Measurements from ENCODE around the gene RNF121. TPM values are rescaled to one million over a fixed set of nuclear protein-coding genes. Genes with fewer than 3 reads are reported as not detected.

Gene RNF121
- total and polyA plus RNA-seq, 2 of the 13 experiments (the other 11 are each of a cell fraction or from before 2014, with no cell fraction given): 28.6 to 44.3 TPM

DNA sequence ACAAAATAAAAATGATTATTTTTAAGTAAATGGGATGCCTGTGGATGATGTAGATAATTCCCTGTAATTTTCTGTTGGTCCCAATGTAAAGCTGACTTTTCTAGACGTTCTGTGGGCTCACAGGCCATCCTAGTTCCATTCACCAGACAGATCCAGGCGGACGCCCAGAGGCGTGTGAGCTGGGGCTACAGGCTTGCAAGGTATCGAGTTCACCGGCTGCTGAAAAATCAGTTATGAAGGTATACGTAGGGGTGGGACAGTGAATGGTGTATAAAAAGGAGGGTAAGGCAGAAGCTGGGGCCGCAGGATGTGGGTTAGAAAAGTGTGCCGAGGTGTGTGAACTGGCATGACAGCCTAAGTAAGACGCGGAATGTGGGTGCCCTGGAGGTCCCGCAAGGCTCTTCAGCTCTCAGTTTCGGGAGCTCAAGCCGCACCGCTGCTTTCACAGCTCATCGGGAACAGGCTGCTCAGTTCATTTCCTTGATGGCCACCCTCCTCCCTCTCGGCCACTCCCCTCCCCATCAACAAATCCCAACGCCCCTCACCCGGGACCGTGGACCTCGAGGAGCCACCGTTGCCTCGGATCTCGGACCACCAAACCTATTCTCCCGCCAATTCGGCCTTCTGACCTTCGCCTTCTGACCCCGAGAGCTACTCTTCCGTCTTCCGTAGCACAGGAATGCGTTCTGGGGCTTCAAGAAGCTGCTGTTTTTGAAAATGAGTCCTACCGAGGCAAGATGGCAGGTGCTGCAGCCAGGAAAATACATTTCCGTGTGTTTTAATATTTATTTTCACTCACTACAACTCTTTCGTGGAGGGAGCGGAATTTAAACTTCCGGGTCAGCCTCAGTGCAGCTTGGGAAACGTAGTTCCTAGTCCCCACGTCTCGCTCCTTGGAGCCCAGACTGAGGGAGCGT is 768 bp upstream of the RNF121 start, which contains the start of gene XNDC1N (continued):
- TF ChIP-seq, protein P1, sequence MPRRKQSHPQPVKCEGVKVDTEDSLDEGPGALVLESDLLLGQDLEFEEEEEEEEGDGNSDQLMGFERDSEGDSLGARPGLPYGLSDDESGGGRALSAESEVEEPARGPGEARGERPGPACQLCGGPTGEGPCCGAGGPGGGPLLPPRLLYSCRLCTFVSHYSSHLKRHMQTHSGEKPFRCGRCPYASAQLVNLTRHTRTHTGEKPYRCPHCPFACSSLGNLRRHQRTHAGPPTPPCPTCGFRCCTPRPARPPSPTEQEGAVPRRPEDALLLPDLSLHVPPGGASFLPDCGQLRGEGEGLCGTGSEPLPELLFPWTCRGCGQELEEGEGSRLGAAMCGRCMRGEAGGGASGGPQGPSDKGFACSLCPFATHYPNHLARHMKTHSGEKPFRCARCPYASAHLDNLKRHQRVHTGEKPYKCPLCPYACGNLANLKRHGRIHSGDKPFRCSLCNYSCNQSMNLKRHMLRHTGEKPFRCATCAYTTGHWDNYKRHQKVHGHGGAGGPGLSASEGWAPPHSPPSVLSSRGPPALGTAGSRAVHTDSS (CRISPR knock-in tag; conservative IDR thresholded peaks at IDR 0.05): no peak
- TF ChIP-seq, protein P2, sequence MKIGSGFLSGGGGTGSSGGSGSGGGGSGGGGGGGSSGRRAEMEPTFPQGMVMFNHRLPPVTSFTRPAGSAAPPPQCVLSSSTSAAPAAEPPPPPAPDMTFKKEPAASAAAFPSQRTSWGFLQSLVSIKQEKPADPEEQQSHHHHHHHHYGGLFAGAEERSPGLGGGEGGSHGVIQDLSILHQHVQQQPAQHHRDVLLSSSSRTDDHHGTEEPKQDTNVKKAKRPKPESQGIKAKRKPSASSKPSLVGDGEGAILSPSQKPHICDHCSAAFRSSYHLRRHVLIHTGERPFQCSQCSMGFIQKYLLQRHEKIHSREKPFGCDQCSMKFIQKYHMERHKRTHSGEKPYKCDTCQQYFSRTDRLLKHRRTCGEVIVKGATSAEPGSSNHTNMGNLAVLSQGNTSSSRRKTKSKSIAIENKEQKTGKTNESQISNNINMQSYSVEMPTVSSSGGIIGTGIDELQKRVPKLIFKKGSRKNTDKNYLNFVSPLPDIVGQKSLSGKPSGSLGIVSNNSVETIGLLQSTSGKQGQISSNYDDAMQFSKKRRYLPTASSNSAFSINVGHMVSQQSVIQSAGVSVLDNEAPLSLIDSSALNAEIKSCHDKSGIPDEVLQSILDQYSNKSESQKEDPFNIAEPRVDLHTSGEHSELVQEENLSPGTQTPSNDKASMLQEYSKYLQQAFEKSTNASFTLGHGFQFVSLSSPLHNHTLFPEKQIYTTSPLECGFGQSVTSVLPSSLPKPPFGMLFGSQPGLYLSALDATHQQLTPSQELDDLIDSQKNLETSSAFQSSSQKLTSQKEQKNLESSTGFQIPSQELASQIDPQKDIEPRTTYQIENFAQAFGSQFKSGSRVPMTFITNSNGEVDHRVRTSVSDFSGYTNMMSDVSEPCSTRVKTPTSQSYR (CRISPR knock-in tag; IDR thresholded peaks at IDR 0.05; ENCODE audit: borderline replicate concordance): no peak
- no peak for TF ChIP-seq RELA (CRISPR knock-in tag; IDR thresholded peaks at IDR 0.05)
- no peak for TF ChIP-seq FOXM1 (CRISPR knock-in tag; IDR thresholded peaks at IDR 0.05)
- TF ChIP-seq, protein P3, sequence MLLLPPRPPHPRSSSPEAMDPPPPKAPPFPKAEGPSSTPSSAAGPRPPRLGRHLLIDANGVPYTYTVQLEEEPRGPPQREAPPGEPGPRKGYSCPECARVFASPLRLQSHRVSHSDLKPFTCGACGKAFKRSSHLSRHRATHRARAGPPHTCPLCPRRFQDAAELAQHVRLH (CRISPR knock-in tag; IDR thresholded peaks at IDR 0.05; ENCODE audit: borderline replicate concordance, low read depth): no peak
- TF ChIP-seq MZF1 (CRISPR knock-in tag; IDR thresholded peaks at IDR 0.05; ENCODE audit: borderline replicate concordance): no peak
- TF ChIP-seq, protein P4, sequence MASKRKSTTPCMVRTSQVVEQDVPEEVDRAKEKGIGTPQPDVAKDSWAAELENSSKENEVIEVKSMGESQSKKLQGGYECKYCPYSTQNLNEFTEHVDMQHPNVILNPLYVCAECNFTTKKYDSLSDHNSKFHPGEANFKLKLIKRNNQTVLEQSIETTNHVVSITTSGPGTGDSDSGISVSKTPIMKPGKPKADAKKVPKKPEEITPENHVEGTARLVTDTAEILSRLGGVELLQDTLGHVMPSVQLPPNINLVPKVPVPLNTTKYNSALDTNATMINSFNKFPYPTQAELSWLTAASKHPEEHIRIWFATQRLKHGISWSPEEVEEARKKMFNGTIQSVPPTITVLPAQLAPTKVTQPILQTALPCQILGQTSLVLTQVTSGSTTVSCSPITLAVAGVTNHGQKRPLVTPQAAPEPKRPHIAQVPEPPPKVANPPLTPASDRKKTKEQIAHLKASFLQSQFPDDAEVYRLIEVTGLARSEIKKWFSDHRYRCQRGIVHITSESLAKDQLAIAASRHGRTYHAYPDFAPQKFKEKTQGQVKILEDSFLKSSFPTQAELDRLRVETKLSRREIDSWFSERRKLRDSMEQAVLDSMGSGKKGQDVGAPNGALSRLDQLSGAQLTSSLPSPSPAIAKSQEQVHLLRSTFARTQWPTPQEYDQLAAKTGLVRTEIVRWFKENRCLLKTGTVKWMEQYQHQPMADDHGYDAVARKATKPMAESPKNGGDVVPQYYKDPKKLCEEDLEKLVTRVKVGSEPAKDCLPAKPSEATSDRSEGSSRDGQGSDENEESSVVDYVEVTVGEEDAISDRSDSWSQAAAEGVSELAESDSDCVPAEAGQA (IDR thresholded peaks at IDR 0.05; ENCODE audit: low read depth): no peak
- TF ChIP-seq, protein P4 (CRISPR knock-in tag; IDR thresholded peaks at IDR 0.05; ENCODE audit: borderline replicate concordance): no peak
- no peak for TF ChIP-seq ZNF800 (CRISPR knock-in tag; IDR thresholded peaks at IDR 0.05)
- TF ChIP-seq, protein P5, sequence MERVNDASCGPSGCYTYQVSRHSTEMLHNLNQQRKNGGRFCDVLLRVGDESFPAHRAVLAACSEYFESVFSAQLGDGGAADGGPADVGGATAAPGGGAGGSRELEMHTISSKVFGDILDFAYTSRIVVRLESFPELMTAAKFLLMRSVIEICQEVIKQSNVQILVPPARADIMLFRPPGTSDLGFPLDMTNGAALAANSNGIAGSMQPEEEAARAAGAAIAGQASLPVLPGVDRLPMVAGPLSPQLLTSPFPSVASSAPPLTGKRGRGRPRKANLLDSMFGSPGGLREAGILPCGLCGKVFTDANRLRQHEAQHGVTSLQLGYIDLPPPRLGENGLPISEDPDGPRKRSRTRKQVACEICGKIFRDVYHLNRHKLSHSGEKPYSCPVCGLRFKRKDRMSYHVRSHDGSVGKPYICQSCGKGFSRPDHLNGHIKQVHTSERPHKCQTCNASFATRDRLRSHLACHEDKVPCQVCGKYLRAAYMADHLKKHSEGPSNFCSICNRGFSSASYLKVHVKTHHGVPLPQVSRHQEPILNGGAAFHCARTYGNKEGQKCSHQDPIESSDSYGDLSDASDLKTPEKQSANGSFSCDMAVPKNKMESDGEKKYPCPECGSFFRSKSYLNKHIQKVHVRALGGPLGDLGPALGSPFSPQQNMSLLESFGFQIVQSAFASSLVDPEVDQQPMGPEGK (CRISPR knock-in tag; IDR thresholded peaks at IDR 0.05): no peak
- no peak for TF ChIP-seq ZNF850 (CRISPR knock-in tag; conservative IDR thresholded peaks at IDR 0.05)
- peak; percentile 80; the same call in 1 of the 2 replicates for TF ChIP-seq ZFP90 (CRISPR knock-in tag; IDR thresholded peaks at IDR 0.05; ENCODE audit: borderline replicate concordance)

All from HepG2 (cell line).